ENCODE data around the gene SBDS.
"Not testable (repeated sequence)": the region's sequence is repeated elsewhere in the genome, so short reads cannot be mapped to it uniquely, and the experiment has no call there.

DNA sequence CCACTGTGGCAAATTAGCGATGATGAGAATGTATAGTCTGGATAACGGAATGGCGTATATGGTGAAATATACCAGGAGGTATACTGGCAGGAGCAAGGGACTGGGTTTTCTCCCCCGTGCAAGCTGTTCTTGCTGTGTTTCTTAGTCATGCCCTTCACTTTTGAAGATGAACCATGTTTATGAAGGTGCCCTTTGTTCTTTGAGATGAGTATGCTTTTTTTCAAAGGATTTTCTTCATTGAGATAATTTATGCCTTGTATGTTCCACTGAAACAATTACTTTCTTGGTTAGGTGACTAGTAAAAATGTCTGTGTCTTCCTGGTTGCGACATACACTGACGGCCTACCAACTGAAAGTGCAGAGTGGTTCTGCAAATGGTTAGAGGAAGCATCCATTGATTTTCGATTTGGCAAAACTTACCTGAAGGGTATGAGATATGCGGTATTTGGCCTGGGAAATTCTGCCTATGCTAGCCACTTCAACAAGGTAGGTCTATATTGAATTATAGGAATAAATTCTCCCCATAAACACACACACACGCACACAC, 18.8 kb upstream of the SBDS start:
- TF ChIP-seq, protein P1, sequence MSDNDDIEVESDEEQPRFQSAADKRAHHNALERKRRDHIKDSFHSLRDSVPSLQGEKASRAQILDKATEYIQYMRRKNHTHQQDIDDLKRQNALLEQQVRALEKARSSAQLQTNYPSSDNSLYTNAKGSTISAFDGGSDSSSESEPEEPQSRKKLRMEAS (IDR thresholded peaks at IDR 0.05), result not testable (repeated sequence)
- not testable (repeated sequence) for TF ChIP-seq SIN3A (IDR thresholded peaks at IDR 0.05; ENCODE audit: low read depth); JUND (IDR thresholded peaks at IDR 0.05); FOSL1 (IDR thresholded peaks at IDR 0.05; ENCODE audit: low read depth)

Measured in HCT116 (cell line).